HUES6 (cell line): ENCODE data around the gene MACF1.
"Not testable (repeated sequence)": the region's sequence is repeated elsewhere in the genome, so short reads cannot be mapped to it uniquely, and the experiment has no call there.

Source experiments
- H3K27ac ChIP-seq: 2 replicates; pipeline ENCODE4 v1.7.0; 2013; ENCODE audit warnings: low read depth, mild to moderate bottlenecking, low read length, inconsistent platforms
- H3K27me3 ChIP-seq: 2 replicates; pipeline ENCODE4 v1.6.1; 2013; ENCODE audit warnings: low read length; ENCODE audit not compliant: control insufficient read depth, insufficient read depth
- H3K36me3 ChIP-seq: 2 replicates; pipeline ENCODE4 v1.6.1; 2013; ENCODE audit warnings: low read length; ENCODE audit not compliant: control insufficient read depth, insufficient read depth
- H3K4me1 ChIP-seq: 2 replicates; pipeline ENCODE4 v1.6.1; 2013; ENCODE audit warnings: low read length; ENCODE audit not compliant: control insufficient read depth, insufficient read depth
- H3K4me3 ChIP-seq: 2 replicates; pipeline ENCODE4 v1.5.1; 2013; ENCODE audit warnings: low read depth, low read length
- H3K9ac ChIP-seq: one replicate; pipeline ENCODE4 v1.6.1; 2013; ENCODE audit warnings: mild to moderate bottlenecking, low read length
- H3K9me3 ChIP-seq: 2 replicates; pipeline ENCODE4 v1.6.1; 2013; ENCODE audit warnings: low read depth, low read length; ENCODE audit not compliant: control insufficient read depth, insufficient read depth

Gene MACF1

DNA sequence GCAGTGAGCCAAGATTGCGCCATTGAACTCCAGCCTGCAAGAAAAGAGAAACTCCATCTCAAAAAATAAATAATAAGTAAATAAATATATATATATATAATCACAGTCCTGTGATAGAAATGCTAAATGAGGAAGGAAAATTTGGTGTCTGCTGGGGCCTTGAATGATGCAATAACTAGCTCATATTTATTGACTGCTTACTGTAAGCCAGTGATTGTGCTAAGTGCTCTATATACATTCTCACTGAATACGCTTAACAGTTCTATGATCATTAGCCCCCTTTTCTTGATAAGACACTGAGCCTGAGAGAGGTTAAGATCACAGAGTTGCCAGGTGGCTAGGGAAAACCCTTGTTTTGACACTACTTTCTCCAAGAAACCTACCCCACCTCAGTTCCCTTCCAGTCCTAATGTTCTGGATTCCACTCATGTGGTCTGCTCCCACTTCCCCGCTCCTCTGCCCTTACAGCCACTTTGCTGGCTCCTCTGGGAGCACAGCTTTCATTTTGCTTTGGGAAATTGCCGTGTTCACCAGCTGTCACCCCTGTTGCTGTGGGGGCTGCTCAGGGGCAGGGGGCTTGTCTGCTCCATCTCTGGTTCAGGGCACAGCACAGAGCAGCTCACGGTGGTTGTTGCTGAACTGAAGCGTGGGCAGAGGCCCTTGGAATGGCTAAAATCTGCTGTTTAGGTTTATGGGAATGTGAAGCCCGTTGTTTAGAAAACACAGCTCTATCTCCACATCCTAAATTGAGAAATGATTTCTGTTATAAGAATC lies 284.5 kb downstream of the MACF1 start:
- Histone ChIP-seq H3K4me3 (no peak overlapping the region), H3K27ac (no peak overlapping the region), H3K9me3 (no peaks in the 10 kb centered on the region), H3K36me3 (peaks cover 27% of the 10 kb centered on the region), H3K9ac (no peak overlapping the region), H3K27me3 (peaks cover 53% of the 10 kb centered on the region), H3K4me1 (0 out of 2 replicates have a peak, but pooled peaks cover 5% of the 10 kb centered on the region)

DNA sequence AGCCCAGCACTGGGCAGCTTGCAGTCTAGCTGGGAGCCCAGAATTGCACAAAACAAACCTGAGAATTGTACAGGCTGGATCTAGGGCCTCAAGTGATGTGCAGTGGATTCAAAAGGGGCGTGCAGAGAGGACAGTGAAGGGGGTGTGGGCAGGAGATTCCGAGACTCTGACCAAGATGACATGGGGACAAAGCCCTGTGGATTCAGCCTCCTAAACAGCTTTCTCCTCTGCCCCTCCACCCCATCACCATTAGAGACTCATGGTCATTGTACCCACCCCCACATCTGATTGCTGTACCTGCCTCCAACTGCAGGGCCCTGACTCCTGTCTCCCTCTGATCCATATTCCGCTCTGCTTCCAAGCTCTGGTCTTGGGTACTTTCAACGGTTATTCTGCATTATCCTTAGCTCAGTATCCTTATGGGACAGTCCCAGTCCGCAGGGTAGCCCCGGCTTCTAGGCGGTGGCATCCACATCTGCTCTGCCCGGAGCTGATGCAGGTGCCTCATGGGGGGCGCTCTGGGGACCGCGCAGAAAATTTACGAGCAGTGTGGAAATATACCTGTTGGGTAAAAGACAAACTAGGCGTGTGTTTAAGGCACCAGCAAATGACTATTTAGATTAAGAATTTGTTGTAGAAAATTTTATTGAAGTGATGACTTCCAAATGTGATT lies 285.2 kb downstream of the MACF1 start:
- Histone ChIP-seq H3K9me3 (no peaks in the 10 kb centered on the region), H3K4me3 (no peak overlapping the region), H3K27me3 (peaks cover 60% of the 10 kb centered on the region), H3K27ac (no peak overlapping the region), H3K36me3 (peaks cover 22% of the 10 kb centered on the region), H3K4me1 (0 out of 2 replicates have a peak, but pooled peaks cover 5% of the 10 kb centered on the region), H3K9ac (no peak overlapping the region)

- peak overlapping the region; percentile 71 for H3K4me3 ChIP-seq
- no peak overlapping the region for H3K27ac ChIP-seq
- H3K36me3 ChIP-seq, result peaks cover 12% of the 10 kb centered on the region
- H3K4me1 ChIP-seq, result 0 out of 2 replicates have a peak, but pooled peaks cover 5% of the 10 kb centered on the region
- peaks cover 64% of the 10 kb centered on the region for H3K27me3 ChIP-seq
- no peaks in the 10 kb centered on the region for H3K9me3 ChIP-seq
- H3K9ac ChIP-seq, result no peak overlapping the region
These were observed 286.2 kb downstream of the MACF1 start for GRCh38 chr1:39490596-39491145.

GRCh38 chr1:39491146-39491921 lies 286.8 kb downstream of the MACF1 start, which contains the start of gene BMP8A:
TSS of gene BMP8A (plus strand) at chr1:39491636. CDS start at chr1:39491992, 356 bp downstream.
- peaks cover 7% of the 10 kb centered on the region for H3K36me3 ChIP-seq
- H3K9ac ChIP-seq, result no peak within 1 kb of the TSS
- H3K4me1 ChIP-seq, result 0 out of 2 replicates have a peak, but pooled peaks cover 5% of the 10 kb centered on the region
- H3K4me3 ChIP-seq, result peak within 1 kb of the TSS; percentile 71
- peaks cover 64% of the 10 kb centered on the region for H3K27me3 ChIP-seq
- no peaks in the 10 kb centered on the region for H3K9me3 ChIP-seq
- H3K27ac ChIP-seq, result no peak within 1 kb of the TSS

DNA sequence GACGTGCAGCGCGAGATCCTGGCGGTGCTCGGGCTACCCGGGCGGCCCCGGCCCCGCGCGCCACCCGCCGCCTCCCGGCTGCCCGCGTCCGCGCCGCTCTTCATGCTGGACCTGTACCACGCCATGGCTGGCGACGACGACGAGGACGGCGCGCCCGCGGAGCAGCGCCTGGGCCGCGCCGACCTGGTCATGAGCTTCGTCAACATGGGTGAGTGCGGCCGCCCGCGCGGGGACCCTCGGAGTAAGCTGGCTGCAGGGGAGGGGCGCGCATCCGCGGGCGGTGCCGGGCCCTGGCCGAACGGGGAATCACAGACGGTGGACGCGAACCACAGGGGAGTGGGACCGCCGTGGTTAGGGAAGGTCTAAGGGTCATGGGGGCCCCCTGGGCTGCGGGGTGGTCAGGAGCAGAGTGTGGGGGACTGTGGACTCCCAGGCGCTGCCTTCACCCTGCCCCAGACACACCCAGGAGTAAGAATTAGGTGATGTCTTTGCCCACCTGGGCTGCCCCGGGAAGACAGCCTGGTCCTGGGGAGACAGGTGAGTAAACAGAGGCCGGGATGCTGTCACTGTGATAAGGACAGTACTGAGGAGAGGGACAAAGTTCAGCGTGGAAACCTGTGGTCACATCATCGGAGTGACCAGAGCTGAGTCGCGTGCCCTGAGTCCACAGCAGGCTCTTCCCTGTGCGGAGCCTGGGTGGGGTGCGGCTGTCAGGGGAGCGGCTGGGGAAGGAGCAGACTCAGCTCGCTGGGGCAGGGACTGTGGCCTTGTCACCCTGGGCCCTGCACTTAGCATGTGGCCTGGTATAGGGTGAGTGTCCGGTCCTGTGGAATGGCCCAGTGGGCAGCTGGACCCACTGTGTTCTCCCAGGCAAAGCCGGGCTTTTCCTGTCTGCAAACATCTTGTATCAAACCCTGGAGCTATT lies 287.9 kb downstream of the MACF1 start:
- Histone ChIP-seq H3K4me3 (peak overlapping the region; percentile 71; the same call in 1 of the 2 replicates), H3K27me3 (peaks cover 69% of the 10 kb centered on the region)
- not testable (repeated sequence) for H3K4me1 ChIP-seq, H3K9ac ChIP-seq, H3K9me3 ChIP-seq, H3K36me3 ChIP-seq, H3K27ac ChIP-seq

DNA sequence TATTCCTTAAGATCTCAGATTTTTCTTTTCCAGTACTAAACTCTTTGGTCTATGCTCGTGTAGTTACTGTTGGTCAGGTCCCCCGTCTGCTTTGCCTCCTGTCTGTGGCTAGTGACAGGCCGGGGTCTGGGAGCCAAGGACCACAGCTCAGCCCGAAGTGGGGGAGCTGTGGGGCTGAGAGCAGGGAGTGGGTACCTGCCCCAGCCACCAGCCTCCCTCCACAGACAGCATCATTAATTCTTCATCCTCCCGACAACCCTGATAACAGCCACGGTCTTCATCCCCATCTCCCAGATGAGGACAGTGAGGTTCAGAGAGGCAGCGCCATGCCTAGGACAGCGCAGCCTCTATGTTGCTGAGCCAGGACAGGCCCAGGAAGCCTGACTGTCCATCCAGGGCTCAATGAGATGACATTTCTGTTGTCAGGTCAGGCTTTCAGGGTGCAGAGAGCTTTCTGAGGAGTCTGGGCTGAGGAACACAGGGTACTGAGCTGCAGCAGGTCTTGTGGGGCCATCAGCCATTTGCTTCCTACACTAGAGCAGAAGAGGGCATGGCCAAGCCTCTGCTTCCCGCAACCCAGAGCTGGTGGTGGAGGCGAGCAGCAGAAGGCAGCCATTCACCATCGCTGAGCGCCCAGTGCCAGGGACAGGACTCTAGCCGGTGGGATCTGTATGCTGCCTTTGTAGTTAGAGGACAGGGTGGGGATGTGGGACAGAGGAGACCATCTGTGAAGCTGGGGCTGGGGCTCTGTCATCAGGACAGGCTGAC lies 288.7 kb downstream of the MACF1 start:
- Histone ChIP-seq H3K4me1 (peaks cover 12% of the 10 kb centered on the region; the same call in 1 of the 2 replicates), H3K27me3 (peaks cover 71% of the 10 kb centered on the region)
- not testable (repeated sequence) for H3K4me3 ChIP-seq, H3K9ac ChIP-seq, H3K36me3 ChIP-seq, H3K27ac ChIP-seq, H3K9me3 ChIP-seq

GRCh38 chr1:39494671-39495410 lies 290.3 kb downstream of the MACF1 start:
- Histone ChIP-seq H3K27ac (no peak overlapping the region), H3K4me1 (peaks cover 12% of the 10 kb centered on the region; the same call in 1 of the 2 replicates), H3K9me3 (no peaks in the 10 kb centered on the region), H3K9ac (no peak overlapping the region), H3K36me3 (no peaks in the 10 kb centered on the region), H3K4me3 (no peak overlapping the region), H3K27me3 (peaks cover 59% of the 10 kb centered on the region)

GRCh38 chr1:39496520-39496919 lies 292.0 kb downstream of the MACF1 start:
- H3K9ac ChIP-seq, H3K27ac ChIP-seq, H3K4me3 ChIP-seq, H3K4me1 ChIP-seq, H3K36me3 ChIP-seq, H3K9me3 ChIP-seq: not testable (repeated sequence)
- H3K27me3 ChIP-seq, result peaks cover 43% of the 10 kb centered on the region

DNA sequence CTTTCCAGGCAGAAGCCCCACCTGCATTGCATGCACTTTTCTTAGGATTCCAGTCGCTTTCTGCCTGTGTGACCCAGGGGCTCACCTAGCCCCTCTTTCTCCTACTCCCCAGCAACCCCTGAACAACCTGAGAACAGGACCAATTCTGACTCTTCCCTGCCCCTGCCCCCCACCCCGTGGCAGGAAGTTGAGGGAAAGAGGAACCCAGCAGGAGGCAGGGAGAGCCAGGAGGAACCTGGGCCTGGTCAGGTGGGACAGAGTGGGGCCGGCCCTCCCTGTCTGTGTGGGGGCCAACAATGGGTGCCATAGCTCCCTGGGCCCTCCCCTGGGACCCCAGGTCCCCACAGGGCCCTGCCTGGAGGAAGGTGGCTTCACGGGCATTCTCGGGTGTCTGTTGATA lies 293.1 kb downstream of the MACF1 start:
- Histone ChIP-seq H3K9me3 (no peaks in the 10 kb centered on the region), H3K9ac (no peak overlapping the region), H3K27ac (no peak overlapping the region), H3K27me3 (peaks cover 32% of the 10 kb centered on the region), H3K4me3 (no peak overlapping the region), H3K36me3 (no peaks in the 10 kb centered on the region), H3K4me1 (peaks cover 7% of the 10 kb centered on the region; the same call in 1 of the 2 replicates)
